HG02884 (cell line): ENCODE data around the gene PHEX.
A peak's percentile ranks its signal among the peaks of the same experiment; 100 is the strongest.

ENCODE experiments used
- ATAC-seq: cut with Tn5 transposase; IDR thresholded peaks from one replicate; pipeline ENCODE4 v1.9.1; 2021; ENCODE audit warnings: mild to moderate bottlenecking, moderate library complexity; ENCODE audit not compliant: unreplicated experiment

Gene PHEX

GRCh38 chrX:22147214-22147613, 115.1 kb downstream of the PHEX start:
- no peak for ATAC-seq

DNA sequence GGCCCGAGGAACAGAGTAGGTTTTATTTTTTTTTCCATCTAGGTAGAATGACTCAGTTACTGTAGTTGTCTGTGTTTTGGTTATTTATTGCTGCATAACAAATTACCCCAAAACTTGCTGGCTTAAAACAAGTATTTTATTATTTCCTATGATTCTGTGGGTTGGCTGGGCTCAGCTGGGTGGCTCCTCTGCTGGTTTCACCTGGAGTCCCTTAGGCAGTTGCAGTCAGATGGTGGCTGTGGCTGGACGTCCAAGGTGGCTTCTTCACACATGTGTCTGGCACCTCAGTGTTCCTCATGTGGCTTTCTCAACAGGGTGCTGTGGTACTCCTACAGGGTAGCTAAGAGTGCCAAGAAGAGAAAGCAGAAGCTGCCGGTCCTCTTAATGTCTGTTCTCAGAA, 115.8 kb downstream of the PHEX start:
- ATAC-seq = no peak

- ATAC-seq = no peak
Observed at GRCh38 chrX:22148565-22148964, 116.4 kb downstream of the PHEX start.

- ATAC-seq = no peak
Observed at GRCh38 chrX:22150371-22150770, 118.2 kb downstream of the PHEX start.

DNA sequence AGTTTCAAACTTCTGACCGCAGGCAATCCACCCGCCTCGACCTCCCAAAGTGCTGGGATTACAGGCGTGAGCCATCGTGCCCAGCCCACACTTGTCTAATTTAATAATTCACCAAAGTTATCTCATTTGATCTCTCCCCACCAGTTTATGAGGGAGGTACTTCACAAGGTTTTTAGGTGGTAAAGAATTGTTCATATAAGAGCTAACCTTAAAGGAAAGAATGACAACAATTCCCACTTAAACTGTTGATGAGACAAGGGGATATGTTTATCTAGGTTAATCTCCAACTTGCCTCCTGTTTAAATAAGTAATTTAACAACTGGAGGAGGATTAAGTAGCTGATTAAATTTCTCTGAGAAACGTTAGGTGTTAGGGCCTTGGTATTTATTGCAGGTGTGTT, 123.0 kb downstream of the PHEX start:
- no peak for ATAC-seq

GRCh38 chrX:22159071-22159470, 126.9 kb downstream of the PHEX start:
- ATAC-seq = no peak

DNA sequence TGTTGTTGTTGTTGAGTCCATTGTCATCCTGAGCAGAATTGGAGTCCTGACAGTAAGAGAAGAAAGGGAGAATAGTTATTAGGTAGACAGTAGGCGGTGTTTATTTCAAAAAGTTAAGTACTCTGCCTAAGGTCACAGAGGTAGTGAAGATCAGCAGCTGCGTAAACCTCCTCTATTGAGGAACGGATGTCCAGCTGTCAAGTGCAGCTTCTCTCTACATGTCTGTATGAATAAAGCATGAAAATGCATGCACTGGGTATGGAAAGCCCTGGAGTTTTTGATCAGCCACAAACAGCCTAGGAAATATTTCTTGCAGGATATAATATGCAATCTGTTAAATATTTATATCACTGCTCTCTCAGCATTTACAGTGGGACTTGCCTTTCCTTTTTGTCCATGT, 131.2 kb downstream of the PHEX start:
- no peak for ATAC-seq

GRCh38 chrX:22164770-22165388, 132.8 kb downstream of the PHEX start:
- ATAC-seq = no peak

GRCh38 chrX:22165732-22166457, 133.8 kb downstream of the PHEX start:
- ATAC-seq = no peak

GRCh38 chrX:22171287-22172060, 139.3 kb downstream of the PHEX start:
- no peak for ATAC-seq

DNA sequence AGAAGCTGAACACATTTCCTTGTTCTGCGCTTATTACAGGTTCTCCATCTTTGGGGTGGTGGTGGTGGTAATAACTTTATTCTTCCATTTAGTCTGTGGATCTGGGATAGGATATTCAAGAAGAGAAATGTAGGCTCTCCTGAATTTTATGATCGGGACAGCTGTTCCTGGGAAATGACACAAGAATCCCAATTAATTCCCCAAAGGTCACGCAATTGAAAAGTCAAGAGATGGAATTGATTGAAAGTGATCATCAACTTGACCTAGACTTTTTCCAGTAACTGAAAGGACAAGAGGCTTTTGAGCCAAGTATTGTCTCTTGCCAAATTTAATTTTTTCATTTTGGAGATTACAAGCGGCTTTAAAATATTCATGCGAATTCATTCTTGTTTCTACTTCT, 141.8 kb downstream of the PHEX start:
- no peak for ATAC-seq

DNA sequence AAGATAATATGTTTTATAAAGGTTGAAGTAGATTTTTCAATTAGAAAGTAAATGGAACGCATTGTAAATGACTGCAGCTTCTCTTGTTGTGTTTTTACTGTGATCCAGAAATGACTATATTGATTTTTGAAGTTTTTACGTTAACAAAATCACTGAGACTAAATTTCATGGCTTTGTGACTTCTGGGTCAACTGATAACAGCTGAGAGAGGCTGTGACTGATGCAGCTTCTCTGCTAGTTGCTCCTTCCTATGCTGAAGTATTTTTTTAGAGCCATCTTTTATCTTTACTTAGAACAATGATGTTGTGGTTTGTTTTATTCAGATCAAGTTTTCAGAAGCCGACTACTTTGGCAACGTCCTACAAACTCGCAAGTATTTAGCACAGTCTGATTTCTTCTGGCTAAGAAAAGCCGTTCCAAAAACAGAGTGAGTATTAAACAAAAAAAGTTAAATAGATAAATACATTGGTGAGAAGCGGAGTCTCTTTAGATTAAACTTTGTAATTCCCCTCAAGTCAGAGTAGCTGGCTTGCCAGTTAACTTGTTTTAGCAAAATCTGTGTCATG, 145.9 kb downstream of the PHEX start:
- ATAC-seq = no peak

DNA sequence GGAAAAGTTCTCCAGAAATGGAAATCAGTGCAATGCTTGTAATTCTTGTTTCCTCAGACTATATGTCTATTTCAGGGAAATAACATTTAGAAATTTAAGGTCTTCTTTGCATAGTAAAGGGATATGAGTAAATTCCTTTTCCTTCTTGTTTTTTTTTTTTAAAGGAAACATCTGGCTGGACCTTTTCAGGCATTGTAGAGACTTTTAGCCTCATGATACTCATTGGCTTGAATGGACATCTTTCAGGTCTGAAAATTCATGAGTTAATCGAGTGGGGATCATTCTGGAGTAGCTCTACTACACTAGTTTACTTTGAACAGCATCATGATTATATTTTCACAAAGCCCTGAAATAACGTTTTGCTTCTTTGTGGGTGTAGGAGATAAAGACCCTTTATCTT, 152.0 kb downstream of the PHEX start:
- no peak for ATAC-seq

DNA sequence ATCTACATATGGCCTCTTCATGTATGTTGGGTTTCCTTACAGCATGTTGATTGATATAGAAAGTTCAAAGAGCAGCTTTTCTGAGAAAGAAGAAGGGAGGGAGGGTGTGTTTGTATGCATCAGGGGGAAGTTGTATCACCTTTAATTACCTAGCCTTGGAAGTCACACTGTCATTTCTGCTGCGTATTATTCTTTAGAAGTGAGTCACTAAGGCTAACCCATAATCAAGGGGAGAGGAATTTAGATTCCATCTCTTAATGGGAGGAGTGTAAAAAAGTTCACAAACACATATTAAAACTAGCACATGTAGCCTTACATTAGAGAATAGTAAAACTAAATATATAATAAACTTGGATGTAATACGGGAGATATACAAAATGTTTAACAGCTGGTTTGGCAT, 154.0 kb downstream of the PHEX start:
- ATAC-seq = no peak

- peak; percentile 89 for ATAC-seq
Observed at GRCh38 chrX:22192419-22193060, 160.4 kb downstream of the PHEX start.

GRCh38 chrX:22193851-22194659, 161.9 kb downstream of the PHEX start:
- ATAC-seq = no peak

DNA sequence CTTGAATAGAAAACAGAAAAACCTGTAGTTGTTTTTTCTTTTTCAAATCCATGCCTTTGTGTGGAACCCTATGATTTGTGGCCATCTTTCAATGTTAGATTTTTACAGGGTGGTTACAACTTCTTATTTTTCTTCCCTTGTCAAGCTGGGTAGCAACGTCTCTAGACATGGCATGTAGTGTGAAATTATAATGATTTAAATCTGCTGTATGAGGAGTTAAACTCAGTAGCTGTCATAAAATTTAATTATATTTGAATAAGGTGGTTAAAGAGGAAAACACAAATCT, 162.5 kb downstream of the PHEX start:
- ATAC-seq = no peak

DNA sequence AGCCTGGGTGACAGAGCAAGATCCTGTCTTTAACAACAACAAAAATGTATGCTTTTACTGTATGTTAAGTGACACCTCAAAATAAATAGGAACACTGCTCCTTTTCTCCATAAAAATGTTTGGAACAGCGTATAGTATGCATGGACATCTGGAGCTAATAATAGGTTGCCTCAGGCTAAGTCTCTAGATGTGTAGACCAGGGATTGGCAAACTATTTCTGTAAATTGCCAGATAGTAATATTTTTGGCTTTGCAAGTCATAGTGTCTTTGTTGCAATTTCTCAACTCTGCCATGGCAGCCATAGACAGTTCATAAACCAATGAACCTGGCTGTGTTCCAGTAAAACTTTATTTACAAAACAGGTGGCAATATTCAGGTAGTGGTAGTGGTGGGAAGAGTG, 164.0 kb downstream of the PHEX start:
- ATAC-seq = no peak

DNA sequence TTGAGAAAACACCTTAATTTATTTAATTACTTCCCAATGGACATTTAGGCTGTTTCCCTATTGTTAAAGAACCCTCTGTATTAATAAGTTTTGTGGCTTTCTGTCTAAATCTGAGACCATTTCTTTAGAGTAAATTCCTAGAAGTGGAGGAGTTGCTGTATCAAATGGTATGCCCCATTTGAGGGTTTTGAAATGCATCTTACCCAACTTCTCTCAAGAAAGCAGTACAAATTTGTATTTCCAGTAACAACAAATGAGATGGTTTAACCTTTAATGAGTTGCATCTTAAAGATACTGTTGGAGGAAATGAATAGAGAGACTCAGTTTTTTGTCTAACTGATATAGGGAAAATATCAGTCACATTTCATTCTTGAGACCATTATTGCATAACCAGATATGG, 170.1 kb downstream of the PHEX start:
- no peak for ATAC-seq

DNA sequence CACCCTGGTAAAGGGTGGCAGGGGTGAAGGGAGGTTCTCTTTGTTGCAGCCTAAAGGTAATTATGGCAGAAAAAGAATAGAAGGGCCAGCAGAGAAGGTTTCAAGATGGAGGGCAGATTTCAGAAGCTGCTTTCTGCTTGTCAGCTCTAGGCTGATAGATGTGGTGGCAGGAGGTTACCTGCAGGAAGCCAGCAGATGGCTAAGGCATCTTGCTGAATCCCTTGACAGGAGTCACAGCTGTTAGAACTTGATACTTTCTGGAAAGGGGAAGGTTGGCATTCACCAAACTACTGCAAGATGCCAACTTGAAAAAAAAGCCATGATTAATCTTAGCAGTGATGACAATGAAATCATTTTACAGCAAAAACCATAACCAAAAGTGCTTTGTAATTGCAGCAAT, 171.1 kb downstream of the PHEX start:
- no peak for ATAC-seq

DNA sequence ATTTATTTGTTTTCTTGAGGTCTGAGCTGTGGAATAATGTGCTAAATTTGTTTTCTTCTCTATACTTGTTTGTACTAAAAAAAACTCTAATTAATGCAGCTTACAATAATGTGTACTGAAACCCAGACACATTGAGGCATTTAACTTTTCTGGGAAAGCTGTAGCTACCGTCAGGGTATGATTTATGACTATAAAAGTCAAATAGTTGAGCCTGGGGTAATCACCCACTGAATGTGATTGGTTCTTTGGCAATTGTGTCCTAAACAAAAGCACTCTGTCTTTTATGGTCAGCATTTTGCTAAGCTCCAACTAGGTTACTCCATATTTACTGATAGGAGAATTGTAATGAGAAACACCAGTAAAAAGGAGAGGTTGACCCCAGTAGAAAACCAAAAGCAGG, 174.7 kb downstream of the PHEX start:
- no peak for ATAC-seq
